GM23248 (cell line): Measurements from ENCODE around the gene SPTB. TPM values are rescaled to one million over a fixed set of nuclear protein-coding genes. Genes with fewer than 3 reads are reported as not detected.
A peak's percentile ranks its signal among the peaks of the same experiment; 100 is the strongest.

ENCODE experiments used
- DNase-seq: peaks from one replicate; pipeline ENCODE4 v3.0.0-alpha.2; 2015
- H2AFZ ChIP-seq: fragments of 200-600 bp; sonication (generic); 2 replicates; pipeline ENCODE4 v1.6.1; 2016; ENCODE audit warnings: antibody characterized with exemption
- H3F3A ChIP-seq: fragments of 200-600 bp; sonication (generic); 2 replicates; pipeline ENCODE4 v1.6.1; 2016; ENCODE audit warnings: mild to moderate bottlenecking, antibody characterized with exemption, mixed run types; ENCODE audit not compliant: insufficient read depth
- H3K27ac ChIP-seq: fragments of 200-600 bp; sonication (generic); 2 replicates; pipeline ENCODE4 v1.5.1; 2016; ENCODE audit warnings: mild to moderate bottlenecking
- H3K27me3 ChIP-seq: fragments of 200-600 bp; sonication (generic); replicated peaks from 2 replicates; pipeline ENCODE4 v1.6.1; 2016; ENCODE audit warnings: mild to moderate bottlenecking; ENCODE audit not compliant: insufficient read depth
- H3K36me3 ChIP-seq: fragments of 200-600 bp; sonication (generic); 2 replicates; pipeline ENCODE4 v1.6.1; 2016; ENCODE audit warnings: low read depth, mild to moderate bottlenecking
- H3K4me1 ChIP-seq: fragments of 200-600 bp; sonication (generic); 2 replicates; pipeline ENCODE4 v1.6.1; 2016; ENCODE audit warnings: mild to moderate bottlenecking; ENCODE audit not compliant: insufficient read depth
- H3K4me2 ChIP-seq: fragments of 200-600 bp; sonication (generic); one replicate; pipeline ENCODE4 v1.6.1; 2016; ENCODE audit warnings: mild to moderate bottlenecking; ENCODE audit not compliant: unreplicated experiment
- H3K4me3 ChIP-seq: fragments of 200-600 bp; sonication (generic); 2 replicates; pipeline ENCODE4 v1.5.1; 2016; ENCODE audit warnings: mild to moderate bottlenecking
- H3K79me2 ChIP-seq: fragments of 200-600 bp; sonication (generic); 2 replicates; pipeline ENCODE4 v1.6.1; 2016; ENCODE audit warnings: mild to moderate bottlenecking; ENCODE audit not compliant: insufficient read depth
- H3K9ac ChIP-seq: fragments of 200-600 bp; sonication (generic); 2 replicates; pipeline ENCODE4 v1.6.1; 2016; ENCODE audit warnings: mild to moderate bottlenecking
- H3K9me2 ChIP-seq: fragments of 200-600 bp; sonication (generic); 2 replicates; pipeline ENCODE4 v1.6.1; 2016; ENCODE audit warnings: mixed run types, mild to moderate bottlenecking, moderate library complexity; ENCODE audit not compliant: insufficient read depth
- H3K9me3 ChIP-seq: fragments of 200-600 bp; sonication (generic); one replicate; pipeline ENCODE4 v1.6.1; 2017; ENCODE audit warnings: low read depth
- H4K20me1 ChIP-seq: fragments of 200-600 bp; sonication (generic); 2 replicates; pipeline ENCODE4 v1.6.0; 2016; ENCODE audit not compliant: insufficient read depth
- EZH2 ChIP-seq: fragments of 200-600 bp; sonication (generic); IDR thresholded peaks from 2 replicates; pipeline ENCODE4 v1.6.1; 2018; ENCODE audit warnings: antibody characterized with exemption, mild to moderate bottlenecking; ENCODE audit not compliant: insufficient read depth, poor library complexity, severe bottlenecking
- EZH2phosphoT487 ChIP-seq: fragments of 200-600 bp; sonication (generic); IDR thresholded peaks from 2 replicates; pipeline ENCODE4 v1.6.1; 2018; ENCODE audit warnings: antibody characterized with exemption, moderate library complexity, mild to moderate bottlenecking, low read depth; ENCODE audit not compliant: insufficient read depth
- WGBS, 2 experiments: methylation state at CpG; one replicate each; pipeline ENCODE4 v1.1.6; 2015 to 2017; ENCODE audit warnings: low lambda C conversion rate in 2 of 2, low coverage in 1 of 2; ENCODE audit errors: missing lambda C conversion rate in 2 of 2; 5-methylcytosine and 5-hydroxymethylcytosine counted together
- in situ Hi-C: fragments of 300-500 bp; cut with MboI; formaldehyde crosslinking; loops from 2 replicates; pipeline ENCODE4 v1.15.0; 2020
- polyA plus RNA-seq: library from polyadenylated mRNA; unstranded; fragments of >200 nt; fragmentation: Nextera tagmentation; extraction: Ambion mirVana; gene quantifications from 2 replicates; pipeline ENCODE4 v1.2.1, GENCODE V29; 2016
- total RNA-seq: library from RNA; depleted of rRNA; stranded (reverse); fragments of >200 nt; shearing (Covaris generic); gene quantifications from 2 replicates; pipeline ENCODE4 v1.2.3, GENCODE V29; 2014

SPTB gene
- total and polyA plus RNA-seq, 2 experiments from 2014 or later = 0.06 to 0.11 TPM

- H3K4me3 ChIP-seq = no peak overlapping the region
- H3K9ac ChIP-seq = no peak overlapping the region
- H3K79me2 ChIP-seq = no peaks in the 10 kb centered on the region
- H3K36me3 ChIP-seq = no peaks in the 10 kb centered on the region
- H3K27ac ChIP-seq = no peak overlapping the region
- H3K4me1 ChIP-seq = peaks cover 4% of the 10 kb centered on the region; the same call in 1 of the 2 replicates
- in situ Hi-C loops = no loop called here
- H3K4me2 ChIP-seq = no peak overlapping the region
- TF ChIP-seq EZH2phosphoT487 = no peak
- no peaks in the 10 kb centered on the region for H3K9me3 ChIP-seq
- no peaks in the 10 kb centered on the region for H4K20me1 ChIP-seq
- WGBS, 2 experiments = 79 to 81% methylated on average over 4 of the region's 4 CpGs
- DNase-seq = no peak
- H3K9me2 ChIP-seq = no peaks in the 10 kb centered on the region
- no peak overlapping the region for H2AFZ ChIP-seq
- no peaks in the 10 kb centered on the region for H3F3A ChIP-seq
- peaks cover 9% of the 10 kb centered on the region; the same call in 1 of the 2 replicates for H3K27me3 ChIP-seq
Observed at GRCh38 chr14:64821651-64822050, 58.1 kb downstream of the SPTB start.

GRCh38 chr14:64818151-64818550, 61.6 kb downstream of the SPTB start:
- Histone ChIP-seq H3K4me3 (no peak overlapping the region), H3F3A (no peaks in the 10 kb centered on the region), H3K4me1 (peaks cover 4% of the 10 kb centered on the region; the same call in 1 of the 2 replicates), H3K9me3 (no peaks in the 10 kb centered on the region), H4K20me1 (no peaks in the 10 kb centered on the region), H3K9me2 (no peaks in the 10 kb centered on the region), H2AFZ (no peak overlapping the region), H3K79me2 (no peaks in the 10 kb centered on the region), H3K27ac (no peak overlapping the region), H3K27me3 (0 out of 2 replicates have a peak, but pooled peaks cover 9% of the 10 kb centered on the region), H3K4me2 (no peak overlapping the region), H3K36me3 (no peaks in the 10 kb centered on the region), H3K9ac (no peak overlapping the region)
- TF ChIP-seq EZH2 (no peak), EZH2phosphoT487 (no peak)
- in situ Hi-C loops = no loop called here
- DNase-seq = no peak
- 71 to 78% methylated on average over 4 to 9 of the region's 9 CpGs for WGBS, 2 experiments

- peak; percentile 50 for DNase-seq
- Histone ChIP-seq H3K79me2 (no peaks in the 10 kb centered on the region), H3K36me3 (no peaks in the 10 kb centered on the region), H3K9ac (no peak overlapping the region), H4K20me1 (no peaks in the 10 kb centered on the region), H3K27ac (no peak overlapping the region), H3K9me3 (no peaks in the 10 kb centered on the region), H3F3A (no peaks in the 10 kb centered on the region), H3K4me3 (no peak overlapping the region), H2AFZ (no peak overlapping the region), H3K4me2 (no peak overlapping the region), H3K9me2 (no peaks in the 10 kb centered on the region), H3K4me1 (peaks cover 4% of the 10 kb centered on the region; the same call in 1 of the 2 replicates), H3K27me3 (0 out of 2 replicates have a peak, but pooled peaks cover 9% of the 10 kb centered on the region)
- in situ Hi-C loops = no loop called here
- no peak for TF ChIP-seq EZH2
- TF ChIP-seq EZH2phosphoT487 = no peak
- 53 to 57% methylated on average over 3 of the region's 3 CpGs for WGBS, 2 experiments
Observed at GRCh38 chr14:64817631-64818030, 62.1 kb downstream of the SPTB start.

GRCh38 chr14:64816221-64816783, 63.4 kb downstream of the SPTB start:
- Histone ChIP-seq H3K4me2 (no peak overlapping the region), H2AFZ (no peak overlapping the region), H3F3A (no peaks in the 10 kb centered on the region), H3K4me1 (peaks cover 4% of the 10 kb centered on the region; the same call in 1 of the 2 replicates), H3K79me2 (no peaks in the 10 kb centered on the region), H3K27me3 (0 out of 2 replicates have a peak, but pooled peaks cover 9% of the 10 kb centered on the region), H3K9me3 (no peaks in the 10 kb centered on the region), H3K27ac (no peak overlapping the region), H3K9ac (no peak overlapping the region), H3K4me3 (no peak overlapping the region), H4K20me1 (no peaks in the 10 kb centered on the region), H3K9me2 (no peaks in the 10 kb centered on the region), H3K36me3 (no peaks in the 10 kb centered on the region)
- TF ChIP-seq EZH2 (no peak), EZH2phosphoT487 (no peak)
- 68 to 74% methylated on average over 6 of the region's 6 CpGs for WGBS, 2 experiments
- no peak for DNase-seq
- in situ Hi-C loops = no loop called here
